GM12878 (cell line): Measurements from ENCODE around the gene RTCB. TPM values are rescaled to one million over a fixed set of nuclear protein-coding genes. Genes with fewer than 3 reads are reported as not detected.

Experiments
- CBX5 ChIP-seq: sonication (generic); IDR thresholded peaks from 2 replicates; pipeline ENCODE4 v1.6.1; 2016; ENCODE audit warnings: low read depth, moderate library complexity, mild to moderate bottlenecking, inconsistent platforms
- EGR1 ChIP-seq, 2 experiments: IDR thresholded peaks; 1 replicate in 1 of 2; 2 replicates in 1 of 2; pipeline ENCODE4 v1.6.1; 2011 to 2012; ENCODE audit warnings: low read depth in 2 of 2, low read length in 2 of 2, borderline replicate concordance in 1 of 2, mild to moderate bottlenecking in 1 of 2, moderate library complexity in 1 of 2
- GATAD2B ChIP-seq: fragments of 450-650 bp; conservative IDR thresholded peaks from 2 replicates; pipeline ENCODE4 v1.6.1; 2017; ENCODE audit warnings: low read depth, mild to moderate bottlenecking, moderate library complexity
- IKZF2 ChIP-seq, 2 experiments: fragments of 450-650 bp; IDR thresholded peaks; 2 replicates each; pipeline ENCODE4 v1.6.1; 2017; ENCODE audit warnings: mild to moderate bottlenecking in 2 of 2, moderate library complexity in 2 of 2
- LARP7 ChIP-seq: fragments of 450-650 bp; IDR thresholded peaks from 2 replicates; pipeline ENCODE4 v1.6.1; 2017; ENCODE audit warnings: mild to moderate bottlenecking
- MTA2 ChIP-seq: fragments of 450-650 bp; IDR thresholded peaks from 2 replicates; pipeline ENCODE4 v1.6.1; 2016; ENCODE audit warnings: low read depth, mild to moderate bottlenecking, moderate library complexity
- NBN ChIP-seq: fragments of 450-650 bp; IDR thresholded peaks from 2 replicates; pipeline ENCODE4 v1.6.1; 2016
- SMAD1 ChIP-seq: fragments of 450-650 bp; IDR thresholded peaks from 2 replicates; pipeline ENCODE4 v1.6.1; 2018; ENCODE audit warnings: mild to moderate bottlenecking, low read depth; ENCODE audit not compliant: partially characterized antibody
- SMAD5 ChIP-seq: IDR thresholded peaks from 2 replicates; pipeline ENCODE4 v1.6.1; 2016; ENCODE audit warnings: antibody characterized with exemption, low read depth
- YY1 ChIP-seq: IDR thresholded peaks from 2 replicates; pipeline ENCODE4 v1.6.1; 2011; ENCODE audit warnings: low read depth, mild to moderate bottlenecking, low read length
- polyA plus RNA-seq, 11 experiments: library from polyadenylated mRNA; depleted of rRNA in 4 of 11; unstranded in 6 of 11; stranded (reverse) in 5 of 11; fragments of >200 nt; fragmentation: Nextera tagmentation in 4 of 11; fragmentation: Illumina TruSeq in 1 of 11; extraction: Ambion mirVana in 4 of 11; extraction: Trizol in 1 of 11; gene quantifications; 1 replicate in 1 of 11; 2 replicates in 10 of 11; pipeline versions ENCODE4 v1.2.1 to v1.2.3, GENCODE V29; 2011 to 2016; ENCODE audit warnings: inconsistent platforms in 2 of 11, missing spikeins in 2 of 11, low read depth in 1 of 11
- total RNA-seq, 4 experiments: library from RNA; depleted of rRNA in 3 of 4; stranded (reverse); fragments of >200 nt in 3 of 4; fragmentation: Illumina TruSeq in 1 of 4; extraction: Trizol in 1 of 4; gene quantifications; 2 replicates each; pipeline versions ENCODE4 v1.2.1 to v1.2.3, GENCODE V29; 2013 to 2021
- TF ChIP-seq, protein P1 (sequence below): fragments of 450-650 bp; IDR thresholded peaks from 2 replicates; pipeline ENCODE4 v1.6.1; 2018; ENCODE audit warnings: mild to moderate bottlenecking, low read depth, moderate library complexity; ENCODE audit not compliant: partially characterized antibody
- TF ChIP-seq, protein P2 (sequence below): fragments of 450-650 bp; IDR thresholded peaks from 2 replicates; pipeline ENCODE4 v1.6.1; 2017; ENCODE audit warnings: mild to moderate bottlenecking

RTCB gene
- total and polyA plus RNA-seq, 10 of the 15 experiments (the other 5 are each of a cell fraction or from before 2014, with no cell fraction given) = 88.4 to 203 (median 106) TPM

DNA sequence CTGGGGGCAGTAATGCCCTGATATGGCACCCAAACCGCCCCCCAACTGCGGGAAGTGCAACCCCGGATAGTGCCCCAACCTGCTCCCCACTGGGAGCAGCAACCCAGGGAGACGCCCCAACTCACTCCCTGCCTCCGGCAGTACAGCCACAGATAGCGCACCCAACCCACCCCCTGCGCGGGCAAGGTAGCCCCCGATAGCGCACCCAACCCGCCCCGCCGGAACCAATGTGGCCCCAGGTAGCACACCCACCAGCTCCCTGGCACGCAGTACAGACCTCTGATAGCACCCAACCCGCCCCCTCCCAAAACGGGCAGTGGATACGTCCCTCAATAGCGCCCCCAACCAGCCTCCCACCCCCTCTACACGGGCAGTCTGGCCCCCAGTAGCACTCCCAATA lies 58.2 kb downstream of the RTCB start (continued):
- TF ChIP-seq, protein P1, sequence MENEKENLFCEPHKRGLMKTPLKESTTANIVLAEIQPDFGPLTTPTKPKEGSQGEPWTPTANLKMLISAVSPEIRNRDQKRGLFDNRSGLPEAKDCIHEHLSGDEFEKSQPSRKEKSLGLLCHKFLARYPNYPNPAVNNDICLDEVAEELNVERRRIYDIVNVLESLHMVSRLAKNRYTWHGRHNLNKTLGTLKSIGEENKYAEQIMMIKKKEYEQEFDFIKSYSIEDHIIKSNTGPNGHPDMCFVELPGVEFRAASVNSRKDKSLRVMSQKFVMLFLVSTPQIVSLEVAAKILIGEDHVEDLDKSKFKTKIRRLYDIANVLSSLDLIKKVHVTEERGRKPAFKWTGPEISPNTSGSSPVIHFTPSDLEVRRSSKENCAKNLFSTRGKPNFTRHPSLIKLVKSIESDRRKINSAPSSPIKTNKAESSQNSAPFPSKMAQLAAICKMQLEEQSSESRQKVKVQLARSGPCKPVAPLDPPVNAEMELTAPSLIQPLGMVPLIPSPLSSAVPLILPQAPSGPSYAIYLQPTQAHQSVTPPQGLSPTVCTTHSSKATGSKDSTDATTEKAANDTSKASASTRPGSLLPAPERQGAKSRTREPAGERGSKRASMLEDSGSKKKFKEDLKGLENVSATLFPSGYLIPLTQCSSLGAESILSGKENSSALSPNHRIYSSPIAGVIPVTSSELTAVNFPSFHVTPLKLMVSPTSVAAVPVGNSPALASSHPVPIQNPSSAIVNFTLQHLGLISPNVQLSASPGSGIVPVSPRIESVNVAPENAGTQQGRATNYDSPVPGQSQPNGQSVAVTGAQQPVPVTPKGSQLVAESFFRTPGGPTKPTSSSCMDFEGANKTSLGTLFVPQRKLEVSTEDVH = no peak
- TF ChIP-seq NBN = no peak
- TF ChIP-seq SMAD1 = no peak
- no peak for TF ChIP-seq LARP7
- TF ChIP-seq, protein P2, sequence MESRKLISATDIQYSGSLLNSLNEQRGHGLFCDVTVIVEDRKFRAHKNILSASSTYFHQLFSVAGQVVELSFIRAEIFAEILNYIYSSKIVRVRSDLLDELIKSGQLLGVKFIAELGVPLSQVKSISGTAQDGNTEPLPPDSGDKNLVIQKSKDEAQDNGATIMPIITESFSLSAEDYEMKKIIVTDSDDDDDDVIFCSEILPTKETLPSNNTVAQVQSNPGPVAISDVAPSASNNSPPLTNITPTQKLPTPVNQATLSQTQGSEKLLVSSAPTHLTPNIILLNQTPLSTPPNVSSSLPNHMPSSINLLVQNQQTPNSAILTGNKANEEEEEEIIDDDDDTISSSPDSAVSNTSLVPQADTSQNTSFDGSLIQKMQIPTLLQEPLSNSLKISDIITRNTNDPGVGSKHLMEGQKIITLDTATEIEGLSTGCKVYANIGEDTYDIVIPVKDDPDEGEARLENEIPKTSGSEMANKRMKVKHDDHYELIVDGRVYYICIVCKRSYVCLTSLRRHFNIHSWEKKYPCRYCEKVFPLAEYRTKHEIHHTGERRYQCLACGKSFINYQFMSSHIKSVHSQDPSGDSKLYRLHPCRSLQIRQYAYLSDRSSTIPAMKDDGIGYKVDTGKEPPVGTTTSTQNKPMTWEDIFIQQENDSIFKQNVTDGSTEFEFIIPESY = no peak
- TF ChIP-seq IKZF2 (IDR thresholded peaks at IDR 0.05) = no peak
- no peak for TF ChIP-seq SMAD5
- no peak for TF ChIP-seq GATAD2B
- TF ChIP-seq MTA2 = no peak
- TF ChIP-seq CBX5 = no peak
- TF ChIP-seq YY1 = no peak
- no peak for TF ChIP-seq EGR1 (IDR thresholded peaks at IDR 0.05; ENCODE audit: borderline replicate concordance in 1 of 2, low read depth in 2 of 2, low read length in 2 of 2)
